H9 (cell line): Measurements from ENCODE around the gene SMC4. TPM values are rescaled to one million over a fixed set of nuclear protein-coding genes. Genes with fewer than 3 reads are reported as not detected.

Experiments
- DNase-seq: peaks from one replicate; pipeline ENCODE4 v3.0.0-alpha.2; 2017
- H2AFZ ChIP-seq: one replicate; pipeline ENCODE4 v1.6.1; 2013; ENCODE audit warnings: mild to moderate bottlenecking, low read length, control low read depth, moderate library complexity
- H2AK5ac ChIP-seq: 2 replicates; pipeline ENCODE4 v1.6.1; 2013; ENCODE audit warnings: low read length, control low read depth, mixed read lengths; ENCODE audit not compliant: insufficient read length
- H2BK120ac ChIP-seq: one replicate; pipeline ENCODE4 v1.6.1; 2013; ENCODE audit warnings: low read depth, mild to moderate bottlenecking, low read length, control low read depth, inconsistent platforms; ENCODE audit not compliant: poor library complexity, severe bottlenecking
- H2BK12ac ChIP-seq: 2 replicates; pipeline ENCODE4 v1.6.1; 2013; ENCODE audit warnings: low read length, control low read depth, mixed read lengths, low read depth; ENCODE audit not compliant: insufficient read length
- H2BK15ac ChIP-seq: 2 replicates; pipeline ENCODE4 v1.6.1; 2013; ENCODE audit warnings: low read depth, low read length, control low read depth
- H2BK20ac ChIP-seq: one replicate; pipeline ENCODE4 v1.6.1; 2013; ENCODE audit warnings: low read depth, mild to moderate bottlenecking, low read length, control low read depth, inconsistent platforms; ENCODE audit not compliant: poor library complexity, severe bottlenecking
- H2BK5ac ChIP-seq: 2 replicates; pipeline ENCODE4 v1.6.1; 2013; ENCODE audit warnings: low read length, control low read depth, mixed read lengths; ENCODE audit not compliant: insufficient read length
- H3K14ac ChIP-seq: 2 replicates; pipeline ENCODE4 v1.6.1; 2013; ENCODE audit warnings: low read length, control low read depth; ENCODE audit not compliant: insufficient read depth
- H3K18ac ChIP-seq: 2 replicates; pipeline ENCODE4 v1.6.1; 2013; ENCODE audit warnings: low read depth, mild to moderate bottlenecking, mixed read lengths, low read length, control low read depth; ENCODE audit not compliant: insufficient read length
- H3K23ac ChIP-seq: 2 replicates; pipeline ENCODE4 v1.6.1; 2013; ENCODE audit warnings: low read length, control low read depth, mixed read lengths, low read depth; ENCODE audit not compliant: insufficient read length
- H3K23me2 ChIP-seq: 2 replicates; pipeline ENCODE4 v1.6.1; 2013; ENCODE audit warnings: low read depth, mild to moderate bottlenecking, mixed read lengths, low read length, control low read depth; ENCODE audit not compliant: insufficient read length, poor library complexity, severe bottlenecking
- H3K27ac ChIP-seq: 2 replicates; pipeline ENCODE4 v1.5.1; 2013; ENCODE audit warnings: low read length, control low read depth, mixed read lengths, low read depth; ENCODE audit not compliant: insufficient read length
- H3K27me3 ChIP-seq: 2 replicates; pipeline ENCODE4 v1.6.1; 2013; ENCODE audit warnings: low read length, control low read depth, inconsistent platforms; ENCODE audit not compliant: insufficient read depth
- H3K4ac ChIP-seq: 2 replicates; pipeline ENCODE4 v1.6.1; 2013; ENCODE audit warnings: low read depth, mild to moderate bottlenecking, control low read depth, inconsistent platforms, low read length, moderate library complexity
- H3K4me1 ChIP-seq: 2 replicates; pipeline ENCODE4 v1.6.1; 2013; ENCODE audit warnings: low read length, control low read depth, inconsistent platforms; ENCODE audit not compliant: insufficient read depth
- H3K4me2 ChIP-seq: 2 replicates; pipeline ENCODE4 v1.6.1; 2013; ENCODE audit warnings: low read length, control low read depth, mixed read lengths; ENCODE audit not compliant: insufficient read length, insufficient read depth
- H3K56ac ChIP-seq: 2 replicates; pipeline ENCODE4 v1.6.1; 2013; ENCODE audit warnings: low read depth, mild to moderate bottlenecking, mixed read lengths, low read length, control low read depth; ENCODE audit not compliant: insufficient read length
- H3K79me1 ChIP-seq: 2 replicates; pipeline ENCODE4 v1.6.1; 2013; ENCODE audit warnings: low read depth, mild to moderate bottlenecking, moderate library complexity, low read length, control low read depth, inconsistent platforms; ENCODE audit not compliant: insufficient read depth, poor library complexity, severe bottlenecking
- H3K79me2 ChIP-seq: 2 replicates; pipeline ENCODE4 v1.6.1; 2013; ENCODE audit warnings: low read length, control low read depth, inconsistent platforms; ENCODE audit not compliant: insufficient read depth
- H3K9ac ChIP-seq: 2 replicates; pipeline ENCODE4 v1.6.1; 2013; ENCODE audit warnings: low read length, control low read depth, mixed read lengths; ENCODE audit not compliant: insufficient read length; ENCODE audit errors: extremely low read depth
- H3K9me3 ChIP-seq: one replicate; pipeline ENCODE4 v1.6.1; 2013; ENCODE audit warnings: low read depth, low read length, inconsistent platforms; ENCODE audit not compliant: control insufficient read depth
- H3T11ph ChIP-seq: one replicate; pipeline ENCODE4 v1.6.1; 2013; ENCODE audit warnings: mild to moderate bottlenecking, low read length, control low read depth, inconsistent platforms
- H4K20me1 ChIP-seq: one replicate; pipeline ENCODE4 v1.6.1; 2013; ENCODE audit not compliant: control insufficient read depth, insufficient read length, insufficient read depth
- H4K5ac ChIP-seq: 2 replicates; pipeline ENCODE4 v1.6.1; 2013; ENCODE audit warnings: low read depth, mild to moderate bottlenecking, mixed read lengths, low read length, control low read depth; ENCODE audit not compliant: insufficient read length
- H4K8ac ChIP-seq: replicated peaks from 2 replicates; pipeline ENCODE4 v1.6.1; 2013; ENCODE audit warnings: low read length, control low read depth, mixed read lengths, low read depth; ENCODE audit not compliant: insufficient read length
- H4K91ac ChIP-seq: 2 replicates; pipeline ENCODE4 v1.6.1; 2013; ENCODE audit warnings: low read depth, mild to moderate bottlenecking, moderate library complexity, mixed read lengths, low read length, control low read depth; ENCODE audit not compliant: insufficient read length
- H3K27ac Mint-ChIP-seq, 3 experiments: 2 replicates in 2 of 3; 3 replicates in 1 of 3; pipeline ENCODE4 v1.8.0; 2020 to 2021; ENCODE audit warnings: mixed read lengths in 3 of 3, mild to moderate bottlenecking in 1 of 3, moderate library complexity in 1 of 3
- H3K27me3 Mint-ChIP-seq: 2 replicates; pipeline ENCODE4 v1.8.0; 2021; ENCODE audit warnings: low read depth, mild to moderate bottlenecking, moderate library complexity, mixed read lengths
- H3K36me3 Mint-ChIP-seq, 3 experiments: 2 replicates in 2 of 3; 3 replicates in 1 of 3; pipeline ENCODE4 v1.8.0; 2020 to 2021; ENCODE audit warnings: low read depth in 3 of 3, mixed read lengths in 3 of 3; ENCODE audit not compliant: insufficient read depth in 1 of 3
- H3K4me1 Mint-ChIP-seq, 2 experiments: 2 replicates each; pipeline ENCODE4 v1.8.0; 2020; ENCODE audit warnings: mixed read lengths in 2 of 2
- H3K4me3 Mint-ChIP-seq, 2 experiments: 2 replicates in 1 of 2; 3 replicates in 1 of 2; pipeline ENCODE4 v1.8.0; 2020 to 2021; ENCODE audit warnings: mild to moderate bottlenecking in 2 of 2, mixed read lengths in 2 of 2, moderate library complexity in 1 of 2
- H3K9me3 Mint-ChIP-seq, 2 experiments: 2 replicates in 1 of 2; 3 replicates in 1 of 2; pipeline ENCODE4 v1.8.0; 2020; ENCODE audit warnings: mild to moderate bottlenecking in 2 of 2, mixed read lengths in 2 of 2, moderate library complexity in 1 of 2
- CTCF ChIP-seq: fragments of 200-600 bp; sonication (generic); conservative IDR thresholded peaks from 3 replicates; pipeline ENCODE4 v1.8.0; 2021; ENCODE audit warnings: antibody characterized with exemption, mild to moderate bottlenecking
- WGBS: extraction: QIAGEN DNeasy Blood & Tissue Kit; methylation state at CpG from one replicate; pipeline ENCODE4 v1.1.7; 2013; ENCODE audit warnings: missing lambda C conversion rate, low lambda C conversion rate, mixed read lengths; ENCODE audit not compliant: insufficient read length; ENCODE audit errors: extremely low coverage; 5-methylcytosine and 5-hydroxymethylcytosine counted together
- total RNA-seq: library from RNA; stranded (reverse); gene quantifications from 2 replicates; pipeline ENCODE4 v1.2.1, GENCODE V29; 2021

The SMC4 gene
- total RNA-seq, 1 experiment from 2014 or later: 130 TPM

- no peaks in the 10 kb centered on the region for H3K27me3 Mint-ChIP-seq
- WGBS: no CpG with 5 or more reads among the region's 3 CpGs
- H3K79me2 ChIP-seq: no peaks in the 10 kb centered on the region
These were observed 8.8 kb upstream of the SMC4 start for GRCh38 chr3:160390565-160391138.

More at GRCh38 chr3:160390565-160391138, 8.8 kb upstream of the SMC4 start:
- Histone ChIP-seq H2BK120ac (no peak overlapping the region), H4K91ac (no peak overlapping the region), H4K5ac (no peak overlapping the region), H3K14ac (no peak overlapping the region), H3K56ac (no peak overlapping the region), H3K27ac (no peak overlapping the region), H3K4me2 (no peak overlapping the region), H3K23ac (no peak overlapping the region), H2AK5ac (no peak overlapping the region), H3K4me1 (no peaks in the 10 kb centered on the region), H3K9ac (no peak overlapping the region), H2BK15ac (no peak overlapping the region), H4K20me1 (no peaks in the 10 kb centered on the region), H2BK20ac (no peak overlapping the region), H3K9me3 (no peaks in the 10 kb centered on the region), H4K8ac (no peak overlapping the region), H3K4ac (no peak overlapping the region), H3K79me1 (peaks cover 3% of the 10 kb centered on the region), H3K27me3 (no peaks in the 10 kb centered on the region), H2BK12ac (no peak overlapping the region), H2AFZ (no peak overlapping the region), H2BK5ac (no peak overlapping the region), H3K23me2 (no peaks in the 10 kb centered on the region), H3K18ac (no peak overlapping the region), H3T11ph (no peak overlapping the region)
- Mint-ChIP-seq H3K27ac (peak overlapping the region in 1 of 3 experiments; percentile 46; a peak in 1 of 7 replicates), H3K4me1 (peaks cover 5% of the 10 kb centered on the region in 2 experiments), H3K36me3 (no peaks in the 10 kb centered on the region), H3K4me3 (no peak overlapping the region), H3K9me3 (no peaks in the 10 kb centered on the region)
- no peak for DNase-seq
- TF ChIP-seq CTCF: no peak
